B cell (primary cell): ENCODE results near the gene LRP5. TPM values are rescaled to one million over a fixed set of nuclear protein-coding genes. Genes with fewer than 3 reads are reported as not detected.

ENCODE experiments used
- ATAC-seq: fragments of 200-7000 bp; cut with Tn5 transposase; one replicate; pipeline ENCODE4 v1.10.0; 2021; ENCODE audit warnings: low read depth, mild to moderate bottlenecking, moderate number of reproducible peaks, moderate library complexity
- CTCF ChIA-PET: fragments of 350-600 bp; sonication (Branson Sonifier 250); formaldehyde crosslinking; loops from one replicate; lab custom pipeline; 2021; ENCODE audit warnings: antibody characterized with exemption, inconsistent platforms; lab: Charles Lee
- POLR2A ChIA-PET: fragments of 350-600 bp; sonication (Branson Sonifier 250); formaldehyde crosslinking; loops from one replicate; lab custom pipeline; 2021; ENCODE audit warnings: antibody characterized with exemption; lab: Charles Lee
- DNase-seq: peaks from one replicate; pipeline ENCODE4 v3.0.0; 2013
- H2AFZ ChIP-seq: 2 replicates; pipeline ENCODE4 v1.6.1; 2012; ENCODE audit warnings: mild to moderate bottlenecking, low read depth, low read length; ENCODE audit not compliant: insufficient read depth, poor library complexity, severe bottlenecking
- H3K27ac ChIP-seq, 2 donors: 1 replicate in 1 of 2; 2 replicates in 1 of 2; pipeline ENCODE4 v1.5.1; 2012 to 2013; ENCODE audit warnings: low read length in 2 of 2, mild to moderate bottlenecking in 2 of 2, moderate library complexity in 1 of 2
- H3K27me3 ChIP-seq, 4 experiments: fragments of 200-600 bp in 1 of 4; sonication (generic) in 1 of 4; replicated peaks in 1 of 4; 1 replicate in 2 of 4; 2 replicates in 2 of 4; pipeline versions ENCODE4 v1.6.1 to v1.7.0; 2013 to 2016; ENCODE audit warnings: low read length in 3 of 4, mild to moderate bottlenecking in 2 of 4, mixed read lengths in 1 of 4, moderate library complexity in 1 of 4; ENCODE audit not compliant: insufficient read depth in 4 of 4, control insufficient read depth in 3 of 4; ENCODE audit errors: control extremely low read depth in 1 of 4
- H3K36me3 ChIP-seq, 2 experiments: replicated peaks in 1 of 2; 1 replicate in 1 of 2; 2 replicates in 1 of 2; pipeline versions ENCODE4 v1.6.1 to v1.7.1; 2013; ENCODE audit warnings: low read length in 1 of 2; ENCODE audit not compliant: insufficient read depth in 2 of 2, control insufficient read depth in 1 of 2; ENCODE audit errors: control extremely low read depth in 1 of 2, extremely low read depth in 1 of 2
- H3K4me1 ChIP-seq, 2 donors: fragments of 200-600 bp in 1 of 2; sonication (generic) in 1 of 2; 1 replicate in 1 of 2; 2 replicates in 1 of 2; pipeline versions ENCODE4 v1.5.1 to v1.6.1; 2013 to 2017; ENCODE audit warnings: low read length in 2 of 2; ENCODE audit not compliant: control insufficient read depth in 2 of 2, insufficient read depth in 2 of 2
- H3K4me2 ChIP-seq: replicated peaks from 2 replicates; pipeline ENCODE3; 2012; ENCODE audit warnings: mild to moderate bottlenecking, low read depth, low read length; ENCODE audit not compliant: poor library complexity, severe bottlenecking
- H3K4me3 ChIP-seq, 5 experiments: fragments of 200-600 bp in 1 of 5; sonication (generic) in 1 of 5; 1 replicate in 3 of 5; 2 replicates in 2 of 5; pipeline versions ENCODE4 v1.5.1 to v1.7.0; 2011 to 2016; ENCODE audit warnings: low read length in 4 of 5, mild to moderate bottlenecking in 4 of 5, low read depth in 2 of 5, control low read depth in 1 of 5, moderate library complexity in 1 of 5; ENCODE audit not compliant: insufficient read depth in 1 of 5; ENCODE audit errors: control extremely low read depth in 1 of 5, extremely low read depth in 1 of 5
- H3K79me2 ChIP-seq: fragments of 200-600 bp; sonication (generic); one replicate; pipeline ENCODE4 v1.6.0; 2016; ENCODE audit warnings: low read length; ENCODE audit not compliant: control insufficient read depth, insufficient read depth
- H3K9ac ChIP-seq: fragments of 200-600 bp; sonication (generic); 2 replicates; pipeline ENCODE4 v1.6.1; 2017; ENCODE audit warnings: mild to moderate bottlenecking, low read length, moderate library complexity
- H3K9me3 ChIP-seq, 3 donors: one replicate each; pipeline versions ENCODE4 v1.6.1 to v1.7.1; 2013; ENCODE audit warnings: low read length in 2 of 3; ENCODE audit not compliant: control insufficient read depth in 2 of 3, insufficient read depth in 1 of 3; ENCODE audit errors: control extremely low read depth in 1 of 3
- H4K20me1 ChIP-seq: 2 replicates; pipeline ENCODE4 v1.6.0; 2012; ENCODE audit warnings: mild to moderate bottlenecking, low read length; ENCODE audit not compliant: insufficient read depth, control insufficient read depth, poor library complexity, severe bottlenecking
- H3K27ac Mint-ChIP-seq: one replicate; pipeline ENCODE4 v1.8.0; 2021; ENCODE audit warnings: mixed read lengths
- H3K27me3 Mint-ChIP-seq: one replicate; pipeline ENCODE4 v1.8.0; 2021; ENCODE audit warnings: mixed read lengths
- H3K4me1 Mint-ChIP-seq: one replicate; pipeline ENCODE4 v1.8.0; 2021; ENCODE audit warnings: mixed read lengths
- H3K4me3 Mint-ChIP-seq: one replicate; pipeline ENCODE4 v1.8.0; 2021; ENCODE audit warnings: mixed read lengths
- H3K9me3 Mint-ChIP-seq: one replicate; pipeline ENCODE4 v1.8.0; 2022; ENCODE audit warnings: mixed read lengths; ENCODE audit not compliant: insufficient read depth
- CTCF ChIP-seq: fragments of 200-600 bp; IDR thresholded peaks from one replicate; pipeline ENCODE4 v1.8.0; 2022; ENCODE audit warnings: antibody characterized with exemption, mild to moderate bottlenecking
- EZH2 ChIP-seq: IDR thresholded peaks from 2 replicates; pipeline ENCODE4 v1.6.1; 2012; ENCODE audit warnings: borderline replicate concordance, low read depth, mild to moderate bottlenecking, moderate library complexity, low read length; ENCODE audit not compliant: insufficient read depth, poor library complexity, severe bottlenecking
- WGBS: methylation state at CpG from one replicate; pipeline ENCODE4 v1.1.5; 2013; ENCODE audit warnings: missing lambda C conversion rate; ENCODE audit not compliant: insufficient coverage; 5-methylcytosine and 5-hydroxymethylcytosine counted together
- intact Hi-C: fragments of 100-400 bp; cut with micrococcal nuclease; formaldehyde crosslinking; loops from one replicate; pipeline ENCODE4 v1.10.0; 2022
- polyA plus RNA-seq: library from polyadenylated mRNA; depleted of rRNA; stranded (reverse); fragments of >200 nt; gene quantifications from 2 replicates; pipeline ENCODE4 v1.2.3, GENCODE V29; 2012
- total RNA-seq, 2 donors: library from RNA; stranded (reverse); fragments of 120-200 nt in 1 of 2; gene quantifications; 1 replicate in 1 of 2; 2 replicates in 1 of 2; pipeline versions ENCODE4 v1.2.3 to v1.2.4, GENCODE V29; 2013 to 2022

Gene LRP5
- total and polyA plus RNA-seq, 2 donors (not counting 1 experiment from before 2014, with no cell fraction given): 2.4 to 13.9 TPM

GRCh38 chr11:68468217-68468828, 155.9 kb downstream of the LRP5 start:
- peaks cover 89% of the 10 kb centered on the region for H3K4me1 Mint-ChIP-seq
- ATAC-seq (peak; percentile 53), DNase-seq (peak; percentile 31)
- peak overlapping the region; percentile 52 for H3K4me3 Mint-ChIP-seq
- peaks cover 3 to 4% of the 10 kb centered on the region in 2 experiments for H3K36me3 ChIP-seq
- H3K9me3 ChIP-seq: no peaks in the 10 kb centered on the region
- 50% methylated on average over 1 of the region's 3 CpGs for WGBS
- H3K9ac ChIP-seq: peak overlapping the region; percentile 6
- H3K4me1 ChIP-seq: peaks cover 69 to 83% of the 10 kb centered on the region in 2 donors
- H3K27me3 Mint-ChIP-seq: no peaks in the 10 kb centered on the region
- TF ChIP-seq CTCF: no peak
- ChIA-PET CTCF (no interaction called here), POLR2A (no interaction called here)
- H3K79me2 ChIP-seq: peaks cover 100% of the 10 kb centered on the region
- H3K4me2 ChIP-seq: peak overlapping the region; percentile 56
- no peaks in the 10 kb centered on the region for H3K9me3 Mint-ChIP-seq
- H3K27ac Mint-ChIP-seq: peak overlapping the region; percentile 21
- peaks cover 99% of the 10 kb centered on the region for H4K20me1 ChIP-seq
- intact Hi-C loops: loop anchor here (10.0 kb wide), 2 partner anchors 434 to 576 kb away; partner anchors contain the start of genes NDUFS8, TCIRG1 and TPCN2
- H3K27me3 ChIP-seq: no peaks in the 10 kb centered on the region
- H3K27ac ChIP-seq: peak overlapping the region; percentile 32 to 51
- no peak overlapping the region for H3K4me3 ChIP-seq
- H2AFZ ChIP-seq: no peak overlapping the region

GRCh38 chr11:68469122-68469521, 156.7 kb downstream of the LRP5 start:
- ATAC-seq: no peak
- no peaks in the 10 kb centered on the region for H3K27me3 Mint-ChIP-seq
- TF ChIP-seq CTCF: no peak
- TF ChIP-seq EZH2: no peak
- CTCF ChIA-PET: no interaction called here
- peak overlapping the region; percentile 21 for H3K27ac Mint-ChIP-seq
- H4K20me1 ChIP-seq: peaks cover 99% of the 10 kb centered on the region
- peaks cover 100% of the 10 kb centered on the region for H3K79me2 ChIP-seq
- DNase-seq: no peak
- POLR2A ChIA-PET: no interaction called here
- no peak overlapping the region for H2AFZ ChIP-seq
- peak overlapping the region in 1 of 5 experiments; percentile 19 for H3K4me3 ChIP-seq
- peak overlapping the region in 1 of 2 donors; percentile 44 for H3K27ac ChIP-seq
- H3K4me3 Mint-ChIP-seq: peak overlapping the region; percentile 57
- no peaks in the 10 kb centered on the region for H3K27me3 ChIP-seq
- H3K4me2 ChIP-seq: peak overlapping the region; percentile 56
- peaks cover 68 to 85% of the 10 kb centered on the region in 2 donors for H3K4me1 ChIP-seq
- intact Hi-C loops: loop anchor here (10.0 kb wide), 2 partner anchors 434 to 576 kb away; partner anchors contain the start of genes NDUFS8, TCIRG1 and TPCN2
- H3K9me3 ChIP-seq: no peaks in the 10 kb centered on the region
- peaks cover 88% of the 10 kb centered on the region for H3K4me1 Mint-ChIP-seq
- H3K9me3 Mint-ChIP-seq: no peaks in the 10 kb centered on the region
- H3K36me3 ChIP-seq: peaks cover 4% of the 10 kb centered on the region in 2 experiments
- WGBS: no CpG with 5 or more reads among the region's 2 CpGs
- H3K9ac ChIP-seq: peak overlapping the region; percentile 6
